ENCODE results near the gene SPRYD3. TPM values are rescaled to one million over a fixed set of nuclear protein-coding genes. Genes with fewer than 3 reads are reported as not detected.
"Not testable (repeated sequence)": the region's sequence is repeated elsewhere in the genome, so short reads cannot be mapped to it uniquely, and the experiment has no call there.

SPRYD3 gene, protein sequence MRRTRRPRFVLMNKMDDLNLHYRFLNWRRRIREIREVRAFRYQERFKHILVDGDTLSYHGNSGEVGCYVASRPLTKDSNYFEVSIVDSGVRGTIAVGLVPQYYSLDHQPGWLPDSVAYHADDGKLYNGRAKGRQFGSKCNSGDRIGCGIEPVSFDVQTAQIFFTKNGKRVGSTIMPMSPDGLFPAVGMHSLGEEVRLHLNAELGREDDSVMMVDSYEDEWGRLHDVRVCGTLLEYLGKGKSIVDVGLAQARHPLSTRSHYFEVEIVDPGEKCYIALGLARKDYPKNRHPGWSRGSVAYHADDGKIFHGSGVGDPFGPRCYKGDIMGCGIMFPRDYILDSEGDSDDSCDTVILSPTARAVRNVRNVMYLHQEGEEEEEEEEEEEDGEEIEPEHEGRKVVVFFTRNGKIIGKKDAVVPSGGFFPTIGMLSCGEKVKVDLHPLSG
- total RNA-seq (2014; rRNA removed; shearing (Covaris generic)): 16.7 and 21.4 TPM in 2 replicates

DNA sequence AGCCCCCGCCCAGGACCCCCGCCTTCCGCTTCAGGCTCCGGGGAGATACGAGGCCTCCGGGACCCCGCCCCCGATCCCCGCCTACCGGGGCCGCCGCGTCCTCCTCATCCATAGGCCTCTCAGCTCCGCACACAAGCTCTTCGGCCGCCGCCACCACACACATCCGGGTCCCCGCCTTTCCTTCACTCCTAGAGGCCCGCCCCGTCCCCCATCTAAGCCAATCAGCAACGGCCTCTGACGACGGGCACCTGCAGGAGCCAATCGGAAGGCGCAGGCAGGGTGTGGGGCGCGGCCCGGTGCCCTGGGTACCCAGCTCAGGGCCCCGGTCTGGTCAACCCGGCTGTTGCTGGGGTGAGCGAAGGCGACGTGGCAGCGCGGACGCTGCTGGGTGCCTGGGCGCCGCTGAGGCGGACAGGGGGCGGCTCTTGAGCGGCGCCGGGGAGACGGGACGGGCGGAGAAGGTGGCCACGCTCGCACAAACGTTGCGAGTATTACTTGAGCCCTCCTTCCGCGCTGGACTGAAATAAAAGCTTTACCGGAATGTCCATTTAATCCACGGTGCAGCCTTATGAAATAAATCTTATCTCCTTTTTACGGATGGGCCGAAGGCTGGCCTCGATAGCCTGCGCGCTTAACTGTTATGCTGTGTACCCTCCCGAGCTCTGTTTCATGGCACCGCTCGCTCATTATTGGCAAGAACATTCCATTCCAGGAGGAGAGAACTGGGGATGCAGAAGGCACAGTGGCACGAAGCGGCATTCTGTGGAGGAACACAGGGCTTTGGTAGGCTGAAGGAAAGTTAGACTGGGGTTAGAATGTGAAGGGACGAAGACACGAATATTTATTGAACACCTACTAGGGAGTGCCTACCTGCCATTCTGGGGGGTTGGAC, at the start of gene SPRYD3:
Gene SPRYD3, minus strand, starts transcription at position 165 of the 892 bp plus-strand sequence. Its CDS starts 57 bp downstream, at position 108.
- in situ Hi-C loops (cut with HindIII; ENCODE audit: low sequenced_read_pairs): loop anchor here (5.0 to 10.0 kb wide), 2 partner anchors 43 to 115 kb away; no protein-coding TSS in a partner anchor

DNA sequence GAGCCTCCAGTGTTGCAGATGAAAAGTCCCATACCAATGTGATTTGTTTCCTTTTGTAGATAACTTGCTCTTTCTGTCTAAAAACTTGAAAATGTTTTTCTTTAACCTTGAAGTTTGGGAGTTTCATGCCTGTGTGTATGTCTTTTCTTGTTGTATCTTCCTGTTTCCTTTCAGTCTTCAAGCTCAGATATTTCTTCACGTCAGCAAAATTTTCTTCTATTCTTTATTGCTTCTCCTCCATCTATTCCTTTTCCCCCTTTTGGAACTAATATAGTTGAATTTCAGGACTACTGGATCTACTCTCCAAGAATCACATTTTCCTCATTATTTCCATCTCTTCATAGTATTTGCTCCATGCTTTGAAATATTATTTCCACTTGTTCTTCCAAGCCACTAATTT, 48.0 kb upstream of the SPRYD3 start:
- DNase-seq (ENCODE audit: low spot score): no peak
- in situ Hi-C loops (cut with HindIII; ENCODE audit: low sequenced_read_pairs): no loop called here

More for the DNA sequence above, at the start of gene SPRYD3:
- peak; percentile 97 for DNase-seq (ENCODE audit: low spot score)

DNA sequence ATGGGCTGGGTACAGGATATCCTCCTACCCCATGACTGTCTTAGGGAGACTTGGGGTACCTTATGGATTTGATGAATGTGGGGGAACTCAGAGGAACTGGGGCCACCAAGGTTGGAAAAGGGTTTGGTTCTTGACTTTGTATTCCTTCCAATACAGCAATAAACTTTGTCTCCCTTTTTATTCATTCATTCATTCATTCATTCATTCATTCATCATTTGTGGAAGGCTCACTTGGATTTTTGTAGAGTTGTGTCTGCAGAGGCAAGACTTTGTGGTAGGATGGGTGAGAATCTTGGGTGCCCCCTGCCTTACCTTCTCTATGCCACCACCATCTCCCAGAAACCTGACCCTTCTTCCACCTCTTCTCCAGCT, 45.1 kb upstream of the SPRYD3 start:
- no peak for DNase-seq (ENCODE audit: low spot score)
- in situ Hi-C loops (cut with HindIII; ENCODE audit: low sequenced_read_pairs): loop anchor here (5.0 kb wide), 1 partner anchor 47 kb away; the partner anchor contains the start of gene SPRYD3

DNA sequence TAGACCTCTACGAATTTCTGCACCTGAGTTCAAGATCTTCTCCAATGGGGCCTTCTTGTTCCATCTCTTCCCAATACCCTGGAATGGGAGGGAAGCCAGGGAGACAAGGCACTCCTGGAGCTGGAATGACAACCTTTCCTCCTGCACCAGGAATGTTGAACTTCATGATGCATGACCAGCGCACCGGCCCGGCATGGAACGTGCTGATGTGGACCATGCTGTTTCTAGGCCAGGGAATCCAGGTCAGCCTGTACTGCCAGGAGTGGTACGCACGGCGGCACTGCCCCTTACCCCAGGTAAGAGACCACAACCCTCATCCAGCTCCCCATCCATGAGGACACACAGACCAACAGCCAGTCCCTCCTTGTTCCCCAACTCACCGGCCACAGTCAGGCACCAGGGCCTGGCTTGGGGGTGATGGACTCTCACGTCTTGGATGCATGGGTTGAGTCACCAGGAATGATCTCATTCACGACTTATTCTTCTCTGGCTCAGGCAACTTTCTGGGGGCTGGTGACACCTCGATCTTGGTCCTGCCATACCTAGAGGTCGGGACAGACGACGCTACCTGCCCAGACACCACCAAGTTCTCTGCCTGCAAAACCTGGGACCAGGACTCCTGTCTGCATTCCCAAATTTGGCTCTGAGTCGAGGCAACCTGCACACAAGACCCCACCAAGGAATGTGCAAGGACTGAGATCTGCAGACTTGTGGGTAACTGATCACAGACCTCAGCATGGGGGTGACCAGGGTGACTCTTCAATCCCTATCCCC, 44.6 kb upstream of the SPRYD3 start:
- in situ Hi-C loops (cut with HindIII; ENCODE audit: low sequenced_read_pairs): loop anchor here (5.0 kb wide), 1 partner anchor 46 kb away; the partner anchor contains the start of gene SPRYD3
- DNase-seq (ENCODE audit: low spot score): no peak

DNA sequence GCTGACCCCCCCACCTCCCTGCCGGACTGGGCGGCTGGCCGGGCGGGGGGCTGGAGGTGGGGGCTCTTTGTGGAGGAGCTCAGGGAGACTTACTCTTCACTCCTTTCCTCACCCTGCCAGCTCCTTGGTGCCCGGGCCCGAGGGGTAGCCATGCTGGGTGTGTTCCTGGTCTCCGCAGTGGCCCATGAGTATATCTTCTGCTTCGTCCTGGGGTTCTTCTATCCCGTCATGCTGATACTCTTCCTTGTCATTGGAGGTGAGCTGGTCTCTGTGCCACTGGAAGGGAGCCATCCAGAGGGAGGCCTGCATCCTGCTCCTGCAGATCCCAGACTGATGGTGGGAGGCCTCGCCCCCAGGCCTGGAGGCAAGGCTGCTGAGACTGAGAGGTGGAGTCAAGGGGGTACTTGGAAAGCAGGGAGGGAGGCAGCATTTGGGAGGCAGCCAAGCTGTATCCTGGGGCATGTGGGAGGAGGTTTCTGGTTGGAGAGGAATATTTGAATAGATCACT, 43.8 kb upstream of the SPRYD3 start:
- no peak for DNase-seq (ENCODE audit: low spot score)
- in situ Hi-C loops (cut with HindIII; ENCODE audit: low sequenced_read_pairs): loop anchor here (5.0 kb wide), 1 partner anchor 46 kb away; the partner anchor contains the start of gene SPRYD3

DNA sequence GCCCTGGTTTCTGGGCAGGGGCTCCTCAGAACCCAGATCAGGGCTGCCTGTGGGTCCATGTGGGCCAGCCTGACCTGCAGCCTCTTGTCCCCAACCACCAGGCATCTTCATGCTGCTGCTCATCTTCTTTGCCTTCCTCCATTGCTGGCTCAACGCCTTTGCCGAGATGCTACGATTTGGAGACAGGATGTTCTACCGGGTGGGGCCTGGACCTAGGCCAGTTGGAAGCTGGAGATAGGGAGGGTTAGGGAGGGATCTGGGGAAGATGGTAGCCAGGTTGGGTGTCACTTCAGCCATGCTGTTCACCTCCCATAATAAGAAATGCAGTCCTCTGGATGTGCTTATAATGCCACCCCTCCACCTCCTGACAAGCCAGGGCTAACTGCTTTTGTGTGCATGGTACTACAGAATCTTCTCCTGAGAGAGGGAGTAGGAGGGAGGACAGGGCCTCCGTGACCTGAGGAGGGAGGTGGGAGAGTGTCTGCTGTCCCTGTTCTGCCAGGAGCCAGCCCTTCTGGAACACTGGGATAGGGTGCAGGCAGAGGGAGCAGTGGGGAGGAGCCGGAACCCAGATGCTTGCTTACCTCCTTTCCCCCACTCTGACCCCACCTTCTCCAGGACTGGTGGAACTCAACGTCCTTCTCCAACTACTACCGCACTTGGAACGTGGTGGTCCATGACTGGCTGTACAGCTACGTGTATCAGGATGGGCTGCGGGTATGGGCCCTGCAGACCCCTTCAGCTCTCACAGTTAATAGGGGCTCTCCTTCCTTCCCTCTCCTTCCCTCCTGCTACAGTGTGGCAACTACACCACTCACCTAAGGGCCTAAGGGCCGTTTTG, 41.7 kb upstream of the SPRYD3 start:
- in situ Hi-C loops (cut with HindIII; ENCODE audit: low sequenced_read_pairs): loop anchor here (5.0 kb wide), 1 partner anchor 44 kb away; the partner anchor contains the start of gene SPRYD3
- DNase-seq (ENCODE audit: low spot score): no peak

DNA sequence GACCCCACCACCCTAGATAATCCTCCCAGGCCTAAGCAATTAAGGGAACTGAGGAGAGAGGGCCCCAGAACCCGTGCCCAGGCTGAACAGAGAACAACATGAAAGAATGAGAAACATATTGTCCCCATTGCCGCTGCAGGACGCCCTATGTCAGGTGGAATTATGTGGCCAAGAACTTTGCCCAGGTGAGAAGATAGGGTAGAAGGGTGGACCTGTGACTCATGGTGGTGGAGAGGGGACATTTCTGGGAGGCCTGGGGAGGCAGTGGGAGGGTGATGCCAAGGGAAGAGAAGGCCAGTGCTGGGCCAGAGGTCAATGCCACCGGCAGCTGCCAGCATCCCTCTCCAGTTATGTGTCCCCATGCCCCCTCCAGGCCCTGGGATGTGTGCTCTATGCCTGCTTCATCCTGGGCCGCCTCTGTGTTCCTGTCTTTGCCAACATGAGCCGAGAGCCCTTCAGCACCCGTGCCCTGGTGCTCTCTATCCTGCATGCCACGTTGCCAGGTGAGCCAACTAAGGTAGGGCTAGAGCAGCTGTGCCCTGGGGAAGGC, 39.6 kb upstream of the SPRYD3 start:
- DNase-seq (ENCODE audit: low spot score): no peak
- in situ Hi-C loops (cut with HindIII; ENCODE audit: low sequenced_read_pairs): no loop called here

DNA sequence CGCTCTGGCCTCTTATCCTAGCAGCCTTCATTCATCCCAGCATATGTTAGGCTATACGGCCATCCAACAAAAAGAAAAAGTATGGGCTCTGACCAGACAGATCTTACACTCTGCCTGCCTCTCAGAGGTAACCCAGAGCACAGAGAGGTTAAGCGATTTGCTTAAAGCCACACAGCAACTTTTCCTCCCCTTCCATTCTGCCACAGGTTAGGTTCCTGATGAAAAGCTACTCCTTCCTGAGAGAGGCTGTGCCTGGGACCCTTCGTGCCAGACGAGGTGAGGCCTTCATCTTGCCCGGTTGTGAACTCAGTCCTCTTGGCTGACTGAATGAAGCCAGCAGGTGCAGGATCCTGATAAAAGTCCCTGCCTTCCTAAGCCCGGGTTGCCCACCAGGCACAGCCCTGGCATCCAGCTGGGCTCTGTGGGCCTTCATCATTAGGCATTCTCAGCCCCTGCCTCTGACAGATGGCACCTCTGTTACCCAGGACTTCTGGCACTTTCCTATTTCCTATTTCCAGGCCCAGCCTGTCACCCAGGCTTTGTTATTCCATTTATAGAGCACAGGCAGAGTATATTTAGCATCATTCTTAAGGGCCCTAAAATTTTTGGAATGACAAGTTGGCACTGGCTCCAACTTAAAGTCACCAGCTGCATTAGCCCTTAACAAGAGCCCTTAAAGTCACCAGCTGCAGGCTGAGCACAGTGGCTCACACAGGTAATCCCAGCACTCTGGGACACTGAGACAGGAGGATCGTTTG, 36.9 kb upstream of the SPRYD3 start:
- in situ Hi-C loops (cut with HindIII; ENCODE audit: low sequenced_read_pairs): no loop called here
- peak; percentile 46 for DNase-seq (ENCODE audit: low spot score)

DNA sequence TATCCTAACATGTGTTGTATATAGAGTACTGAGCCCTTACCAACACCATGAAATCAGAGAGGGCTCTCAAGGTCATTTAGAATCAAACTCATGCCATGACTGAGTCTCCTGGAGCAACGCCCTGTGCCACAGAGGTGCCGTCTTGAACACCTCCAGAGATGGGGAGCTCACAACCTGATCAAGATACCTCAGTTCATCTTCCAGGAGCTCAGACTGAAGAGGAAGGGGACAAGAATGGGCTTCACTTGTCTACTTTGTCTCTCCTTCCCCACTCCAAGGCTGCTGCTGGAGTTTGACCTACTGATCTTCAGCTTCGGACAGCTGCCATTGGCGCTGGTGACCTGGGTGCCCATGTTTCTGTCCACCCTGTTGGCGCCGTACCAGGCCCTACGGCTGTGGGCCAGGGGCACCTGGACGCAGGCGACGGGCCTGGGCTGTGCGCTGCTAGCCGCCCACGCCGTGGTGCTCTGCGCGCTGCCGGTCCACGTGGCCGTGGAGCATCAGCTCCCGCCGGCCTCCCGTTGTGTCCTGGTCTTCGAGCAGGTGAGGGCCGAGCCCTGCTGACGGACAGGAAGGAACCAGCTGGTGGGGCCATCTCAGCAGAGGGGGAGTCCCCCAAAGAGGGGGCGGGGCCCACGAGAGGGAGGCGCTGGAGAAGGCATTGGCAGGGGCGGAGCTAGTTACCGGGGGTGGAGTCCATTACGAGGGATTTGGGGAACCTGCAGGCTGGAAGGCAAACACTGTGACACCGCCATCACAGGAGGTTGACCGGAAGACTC, 36.1 kb upstream of the SPRYD3 start:
- in situ Hi-C loops (cut with HindIII; ENCODE audit: low sequenced_read_pairs): no loop called here
- no peak for DNase-seq (ENCODE audit: low spot score)

DNA sequence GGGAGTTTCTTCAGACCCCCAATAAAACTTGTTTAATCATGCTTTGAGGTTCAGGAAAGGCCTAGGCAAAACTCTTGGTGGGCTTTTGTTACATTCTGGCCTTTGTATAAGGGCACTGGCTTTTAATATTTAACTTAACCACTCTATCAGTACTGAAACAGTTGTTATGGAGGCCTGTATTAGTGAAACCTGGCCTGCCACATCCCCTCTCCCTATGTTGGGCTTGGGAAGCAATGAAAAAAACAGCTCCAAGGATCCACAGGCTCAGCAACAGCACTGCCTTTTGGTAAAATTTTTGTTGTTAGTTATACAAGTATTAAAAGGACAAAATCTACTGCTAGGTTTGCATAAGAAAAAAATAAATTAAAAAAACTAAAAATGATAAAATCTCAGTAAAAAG, 34.8 kb upstream of the SPRYD3 start:
- in situ Hi-C loops (cut with HindIII; ENCODE audit: low sequenced_read_pairs): no loop called here
- DNase-seq (ENCODE audit: low spot score): no peak

DNA sequence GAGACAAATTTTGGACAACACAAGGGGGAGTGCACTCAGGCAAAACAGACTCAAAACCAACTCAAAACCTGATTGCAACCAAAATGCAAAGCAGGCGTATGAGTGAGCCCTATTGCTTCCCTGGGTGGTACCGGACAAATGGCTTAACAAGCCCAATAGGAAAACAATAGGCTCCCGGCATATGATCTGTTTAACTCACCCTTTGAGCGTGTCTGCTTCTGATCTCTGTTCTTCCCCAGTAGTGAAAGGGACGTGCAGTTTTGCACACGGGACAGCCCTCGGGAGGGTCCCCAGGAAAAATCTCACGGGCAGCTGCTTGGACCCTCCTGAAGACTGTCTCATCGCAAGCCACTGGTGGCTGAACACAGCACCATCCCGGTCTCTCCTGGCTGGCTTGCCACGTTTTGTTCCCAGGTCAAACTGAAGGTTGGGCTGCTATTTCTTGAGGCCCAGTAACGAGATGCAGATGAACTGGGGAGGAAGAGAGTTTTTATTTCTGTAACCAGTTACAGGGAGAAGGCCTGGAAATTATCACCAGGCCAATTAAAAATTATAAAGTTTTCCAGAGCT, 34.0 kb upstream of the SPRYD3 start:
- no peak for DNase-seq (ENCODE audit: low spot score)
- in situ Hi-C loops (cut with HindIII; ENCODE audit: low sequenced_read_pairs): no loop called here

DNA sequence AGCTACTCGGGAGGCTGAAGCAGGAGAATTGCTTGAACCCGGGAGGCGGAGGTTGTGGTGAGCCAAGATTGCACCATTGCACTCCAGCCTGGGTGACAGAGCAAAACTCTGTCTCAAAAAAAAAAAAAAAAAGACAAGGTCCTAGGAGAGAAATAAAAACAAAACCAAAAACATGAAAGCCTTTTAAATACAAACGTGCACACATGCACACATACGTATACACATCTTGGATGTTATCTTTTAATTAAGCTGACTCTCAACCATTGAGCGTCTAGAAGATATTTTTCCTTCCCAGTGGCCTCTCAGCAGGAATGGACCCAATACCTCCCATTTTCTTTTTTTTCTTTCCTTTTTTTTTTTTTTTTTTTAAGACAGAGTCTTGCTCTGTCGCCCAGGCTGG, 33.2 kb upstream of the SPRYD3 start:
- in situ Hi-C loops (cut with HindIII; ENCODE audit: low sequenced_read_pairs); DNase-seq (ENCODE audit: low spot score): not testable (repeated sequence)

DNA sequence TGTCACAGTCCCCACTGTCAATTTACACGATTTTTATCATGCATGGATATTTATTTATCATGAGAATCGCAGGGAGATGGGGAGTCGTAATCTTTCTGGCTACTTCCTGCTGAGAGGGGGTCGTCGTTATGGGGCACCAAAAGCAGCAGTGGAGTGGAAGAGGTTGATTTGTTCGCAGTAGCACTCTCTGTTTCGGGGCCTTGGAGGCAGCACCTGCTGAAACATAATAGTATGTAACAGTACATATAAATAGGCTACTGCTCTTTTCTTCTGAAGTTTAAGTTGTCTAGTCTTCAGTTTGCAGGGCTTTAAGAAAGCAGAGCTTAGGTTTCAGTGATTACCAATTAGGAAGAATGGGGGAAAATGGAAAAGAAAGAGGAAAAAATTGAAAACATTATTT, 27.9 kb upstream of the SPRYD3 start:
- in situ Hi-C loops (cut with HindIII; ENCODE audit: low sequenced_read_pairs): no loop called here
- no peak for DNase-seq (ENCODE audit: low spot score)

DNA sequence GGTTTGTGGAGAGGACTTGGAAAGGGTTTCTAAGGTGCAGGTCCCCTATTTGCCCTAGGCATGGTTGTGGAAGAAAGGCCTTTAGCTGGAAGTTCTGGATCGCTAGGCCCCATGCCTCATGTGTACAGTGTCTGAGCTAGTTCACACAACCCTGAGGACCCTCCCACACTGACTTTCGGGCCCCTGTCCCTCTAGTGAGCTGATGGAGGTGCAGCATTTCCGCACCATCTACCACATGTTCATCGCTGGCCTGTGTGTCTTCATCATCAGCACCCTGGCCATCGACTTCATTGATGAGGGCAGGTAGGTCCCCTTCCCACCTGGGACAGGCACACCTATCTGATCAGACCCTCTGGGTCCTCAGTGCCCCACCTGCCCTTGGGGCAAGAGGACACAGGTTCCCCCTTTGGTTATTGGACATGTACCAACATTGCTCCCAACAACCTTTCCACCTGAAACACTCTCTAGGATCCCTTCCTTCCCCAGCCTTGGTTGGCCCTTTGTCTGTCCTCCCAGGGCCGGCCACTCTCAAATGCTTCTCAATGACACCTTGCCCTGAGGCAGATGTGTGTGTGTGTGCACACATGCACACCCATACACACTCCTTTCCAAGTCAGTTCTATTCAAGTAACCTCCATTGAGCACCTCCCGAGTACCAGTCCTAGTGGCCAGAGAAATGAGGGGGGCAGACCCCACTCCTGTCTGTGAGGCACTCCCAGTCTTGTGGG, 26.7 kb upstream of the SPRYD3 start:
- DNase-seq (ENCODE audit: low spot score): no peak
- in situ Hi-C loops (cut with HindIII; ENCODE audit: low sequenced_read_pairs): no loop called here

DNA sequence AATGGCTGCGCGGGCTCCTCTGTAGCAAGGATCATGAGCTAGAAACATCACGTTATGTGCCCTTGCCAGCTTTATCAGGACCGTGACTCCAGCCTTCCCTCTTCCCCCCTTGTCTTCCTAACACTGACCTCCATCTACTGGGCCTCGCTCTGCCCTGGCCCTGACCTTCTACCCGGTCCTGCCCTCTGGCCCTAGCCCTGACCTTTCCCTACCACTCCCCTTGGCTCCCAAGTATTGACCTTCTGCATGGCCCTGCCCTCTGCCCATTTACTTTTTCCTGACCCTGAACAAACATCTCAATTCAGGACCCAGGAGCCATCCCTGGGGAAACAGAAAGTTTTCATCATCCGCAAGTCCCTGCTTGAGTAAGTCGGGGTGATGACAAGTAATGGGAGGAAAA, 26.1 kb upstream of the SPRYD3 start:
- DNase-seq (ENCODE audit: low spot score): no peak
- in situ Hi-C loops (cut with HindIII; ENCODE audit: low sequenced_read_pairs): no loop called here

Measured in G401 (cell line).